Measurements from ENCODE around the gene TMEM131. TPM values are rescaled to one million over a fixed set of nuclear protein-coding genes. Genes with fewer than 3 reads are reported as not detected.
A peak's percentile ranks its signal among the peaks of the same experiment; 100 is the strongest.
"Not testable (repeated sequence)": the region's sequence is repeated elsewhere in the genome, so short reads cannot be mapped to it uniquely, and the experiment has no call there.

The TMEM131 gene
- total RNA-seq, 2 experiments from 2014 or later, result 25.8 to 32.5 TPM

GRCh38 chr2:97926946-97927345 lies 68.8 kb downstream of the TMEM131 start:
- ChIA-PET CTCF (interaction anchor here (0.6 to 2.6 kb wide), 4 partner anchors 11 to 304 kb away, joined by 3 to 7 read pairs (median 4); no protein-coding TSS in a partner anchor), POLR2A (no interaction called here)
- H3K27ac Mint-ChIP-seq, result no peak overlapping the region
- peaks cover 16% of the 10 kb centered on the region for H3K36me3 Mint-ChIP-seq (ENCODE audit: low read depth)
- ATAC-seq (no peak), DNase-seq (no peak)
- H3K4me3 Mint-ChIP-seq, result no peak overlapping the region
- no peaks in the 10 kb centered on the region for H3K27me3 Mint-ChIP-seq
- peaks cover 23% of the 10 kb centered on the region for H3K4me1 Mint-ChIP-seq
- intact Hi-C loops (cut with DNase I, micrococcal nuclease), result no loop called here
- H3K9me3 Mint-ChIP-seq (ENCODE audit: low read depth), result no peaks in the 10 kb centered on the region

GRCh38 chr2:97924194-97924593 lies 71.6 kb downstream of the TMEM131 start:
- ChIA-PET CTCF (interaction anchor here (1.1 kb wide), 1 partner anchor 8 kb away, joined by 3 read pairs; no protein-coding TSS in a partner anchor), POLR2A (no interaction called here)
- Mint-ChIP-seq H3K27ac (no peak overlapping the region), H3K36me3 (ENCODE audit: low read depth) (peaks cover 39% of the 10 kb centered on the region), H3K4me1 (peaks cover 7% of the 10 kb centered on the region), H3K9me3 (ENCODE audit: low read depth) (peaks cover 9% of the 10 kb centered on the region), H3K4me3 (no peak overlapping the region), H3K27me3 (no peaks in the 10 kb centered on the region)
- ATAC-seq, result no peak
- intact Hi-C loops (cut with DNase I, micrococcal nuclease), result no loop called here
- no peak for DNase-seq

GRCh38 chr2:97919858-97920257 lies 75.9 kb downstream of the TMEM131 start:
- Mint-ChIP-seq H3K4me1 (peaks cover 18% of the 10 kb centered on the region), H3K27me3 (no peaks in the 10 kb centered on the region), H3K36me3 (ENCODE audit: low read depth) (peaks cover 44% of the 10 kb centered on the region), H3K9me3 (ENCODE audit: low read depth) (peaks cover 9% of the 10 kb centered on the region), H3K27ac (no peak overlapping the region), H3K4me3 (no peak overlapping the region)
- ChIA-PET CTCF (interaction anchor here (1.5 kb wide), 1 partner anchor 9 kb away, joined by 3 read pairs; no protein-coding TSS in a partner anchor), POLR2A (interaction anchor here (0.6 kb wide), 1 partner anchor 35 kb away, joined by 5 read pairs; no protein-coding TSS in a partner anchor)
- ATAC-seq (no peak), DNase-seq (no peak)
- intact Hi-C loops (cut with DNase I, micrococcal nuclease), result no loop called here

- no peak for ATAC-seq
- POLR2A ChIA-PET, result no interaction called here
Observed at GRCh38 chr2:97918818-97919217, 76.9 kb downstream of the TMEM131 start.

GRCh38 chr2:97917668-97918067 lies 78.1 kb downstream of the TMEM131 start:
- DNase-seq; POLR2A ChIA-PET; H3K9me3 Mint-ChIP-seq (ENCODE audit: low read depth); H3K27me3 Mint-ChIP-seq; intact Hi-C loops (cut with DNase I, micrococcal nuclease); H3K4me3 Mint-ChIP-seq; ATAC-seq; H3K27ac Mint-ChIP-seq: not testable (repeated sequence)
- peaks cover 31% of the 10 kb centered on the region for H3K4me1 Mint-ChIP-seq
- peaks cover 41% of the 10 kb centered on the region for H3K36me3 Mint-ChIP-seq (ENCODE audit: low read depth)
- CTCF ChIA-PET, result interaction anchor here (0.7 kb wide), 1 partner anchor 90 kb away, joined by 4 read pairs; no protein-coding TSS in a partner anchor

More at GRCh38 chr2:97918818-97919217, 76.9 kb downstream of the TMEM131 start:
- Mint-ChIP-seq H3K36me3 (ENCODE audit: low read depth) (peaks cover 41% of the 10 kb centered on the region), H3K9me3 (ENCODE audit: low read depth) (peaks cover 9% of the 10 kb centered on the region), H3K4me3 (no peak overlapping the region), H3K27me3 (no peaks in the 10 kb centered on the region), H3K4me1 (peaks cover 26% of the 10 kb centered on the region), H3K27ac (no peak overlapping the region)
- CTCF ChIA-PET, result interaction anchor here (0.7 kb wide), 1 partner anchor 18 kb away, joined by 3 read pairs; no protein-coding TSS in a partner anchor
- DNase-seq, result no peak
- intact Hi-C loops (cut with DNase I, micrococcal nuclease), result no loop called here

- peaks cover 27% of the 10 kb centered on the region for H3K36me3 Mint-ChIP-seq (ENCODE audit: low read depth)
- ChIA-PET CTCF (interaction anchor here (0.8 kb wide), 1 partner anchor 108 kb away, joined by 3 read pairs; no protein-coding TSS in a partner anchor), POLR2A (no interaction called here)
- H3K27me3 Mint-ChIP-seq, result no peaks in the 10 kb centered on the region
- DNase-seq (no peak), ATAC-seq (peak; percentile 19)
- H3K27ac Mint-ChIP-seq, result no peak overlapping the region
- intact Hi-C loops (cut with DNase I, micrococcal nuclease), result no loop called here
- no peak overlapping the region for H3K4me3 Mint-ChIP-seq
- H3K9me3 Mint-ChIP-seq (ENCODE audit: low read depth), result no peaks in the 10 kb centered on the region
- peaks cover 55% of the 10 kb centered on the region for H3K4me1 Mint-ChIP-seq
Observed at GRCh38 chr2:97914691-97915213, 81.0 kb downstream of the TMEM131 start.

GRCh38 chr2:97913846-97914245 lies 81.9 kb downstream of the TMEM131 start:
- Mint-ChIP-seq H3K4me1 (peaks cover 55% of the 10 kb centered on the region), H3K4me3 (no peak overlapping the region), H3K27ac (no peak overlapping the region), H3K9me3 (ENCODE audit: low read depth) (no peaks in the 10 kb centered on the region), H3K27me3 (no peaks in the 10 kb centered on the region), H3K36me3 (ENCODE audit: low read depth) (peaks cover 27% of the 10 kb centered on the region)
- intact Hi-C loops (cut with DNase I, micrococcal nuclease), result no loop called here
- DNase-seq, result no peak
- POLR2A ChIA-PET, result no interaction called here
- CTCF ChIA-PET, result interaction anchor here (0.8 kb wide), 1 partner anchor 107 kb away, joined by 3 read pairs; no protein-coding TSS in a partner anchor
- ATAC-seq, result no peak

GRCh38 chr2:97911922-97912575 lies 83.7 kb downstream of the TMEM131 start:
- DNase-seq (no peak), ATAC-seq (no peak)
- CTCF ChIA-PET, result interaction anchor here (0.9 kb wide), 1 partner anchor 9 kb away, joined by 3 read pairs; no protein-coding TSS in a partner anchor
- POLR2A ChIA-PET, result no interaction called here
- H3K27me3 Mint-ChIP-seq, result no peaks in the 10 kb centered on the region
- H3K36me3 Mint-ChIP-seq (ENCODE audit: low read depth), result peaks cover 24% of the 10 kb centered on the region
- H3K9me3 Mint-ChIP-seq (ENCODE audit: low read depth), result no peaks in the 10 kb centered on the region
- no peak overlapping the region for H3K4me3 Mint-ChIP-seq
- intact Hi-C loops (cut with DNase I, micrococcal nuclease), result no loop called here
- no peak overlapping the region for H3K27ac Mint-ChIP-seq
- H3K4me1 Mint-ChIP-seq, result peaks cover 46% of the 10 kb centered on the region

GRCh38 chr2:97911206-97911921 lies 84.4 kb downstream of the TMEM131 start:
- no peak for DNase-seq
- intact Hi-C loops (cut with DNase I, micrococcal nuclease), result no loop called here
- Mint-ChIP-seq H3K36me3 (ENCODE audit: low read depth) (peaks cover 28% of the 10 kb centered on the region), H3K27ac (peak overlapping the region; percentile 22), H3K9me3 (ENCODE audit: low read depth) (no peaks in the 10 kb centered on the region), H3K4me1 (peaks cover 45% of the 10 kb centered on the region), H3K4me3 (no peak overlapping the region), H3K27me3 (no peaks in the 10 kb centered on the region)
- ATAC-seq, result peak; percentile 44
- ChIA-PET POLR2A (no interaction called here), CTCF (interaction anchor here (0.9 kb wide), 1 partner anchor 9 kb away, joined by 3 read pairs; no protein-coding TSS in a partner anchor)

- intact Hi-C loops (cut with DNase I, micrococcal nuclease), result no loop called here
- Mint-ChIP-seq H3K27ac (no peak overlapping the region), H3K27me3 (no peaks in the 10 kb centered on the region), H3K9me3 (ENCODE audit: low read depth) (no peaks in the 10 kb centered on the region), H3K4me3 (no peak overlapping the region), H3K36me3 (ENCODE audit: low read depth) (peaks cover 31% of the 10 kb centered on the region), H3K4me1 (peaks cover 44% of the 10 kb centered on the region)
- no peak for DNase-seq
- ChIA-PET CTCF (interaction anchor here (0.6 to 0.9 kb wide), 2 partner anchors 10 to 22 kb away, joined by 3 to 4 read pairs; no protein-coding TSS in a partner anchor), POLR2A (no interaction called here)
- no peak for ATAC-seq
Observed at GRCh38 chr2:97910403-97911205, 85.1 kb downstream of the TMEM131 start.

- Mint-ChIP-seq H3K4me3 (no peak overlapping the region), H3K9me3 (ENCODE audit: low read depth) (no peaks in the 10 kb centered on the region), H3K4me1 (peaks cover 33% of the 10 kb centered on the region), H3K27me3 (no peaks in the 10 kb centered on the region), H3K36me3 (ENCODE audit: low read depth) (peaks cover 37% of the 10 kb centered on the region), H3K27ac (no peak overlapping the region)
- intact Hi-C loops (cut with DNase I, micrococcal nuclease), result no loop called here
- ATAC-seq (no peak), DNase-seq (no peak)
- ChIA-PET POLR2A (no interaction called here), CTCF (interaction anchor here (0.8 to 1.5 kb wide), 2 partner anchors 8 to 13 kb away, joined by 3 to 4 read pairs; no protein-coding TSS in a partner anchor)
Observed at GRCh38 chr2:97908208-97908676, 87.5 kb downstream of the TMEM131 start.
